Stimulated activated CD4-positive, alpha-beta T cell treated with anti-CD3 and anti-CD28 coated beads, Interleukin-2, amount 100 ng/mL, for 4 hours (primary cell): ENCODE measurements around the gene ITGAX.

ENCODE experiments used
- DNase-seq: peaks from one replicate; pipeline ENCODE4 v3.0.0-alpha.2; 2020; ENCODE audit warnings: low read depth

ITGAX gene

GRCh38 chr16:31373235-31373634, 18.3 kb downstream of the ITGAX start:
- DNase-seq, result no peak

DNA sequence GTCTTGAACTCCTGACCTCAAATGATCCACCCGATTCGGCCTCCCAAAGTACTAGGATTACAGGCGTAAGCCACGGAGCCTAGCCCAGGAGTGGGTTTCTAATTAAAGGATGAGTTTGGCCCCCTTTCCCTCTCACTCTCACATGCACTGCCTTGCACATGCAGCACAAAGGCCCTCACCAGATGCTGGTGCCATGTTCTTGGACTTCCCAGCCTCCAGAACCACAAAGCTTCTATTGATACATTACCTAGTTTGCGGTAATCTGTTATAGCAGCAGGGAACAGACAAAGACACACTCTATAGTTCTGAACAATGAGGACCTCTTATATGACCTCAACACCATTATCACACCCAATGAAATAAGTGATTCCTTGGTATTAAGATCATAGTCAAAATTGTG, 20.3 kb downstream of the ITGAX start:
- no peak for DNase-seq

DNA sequence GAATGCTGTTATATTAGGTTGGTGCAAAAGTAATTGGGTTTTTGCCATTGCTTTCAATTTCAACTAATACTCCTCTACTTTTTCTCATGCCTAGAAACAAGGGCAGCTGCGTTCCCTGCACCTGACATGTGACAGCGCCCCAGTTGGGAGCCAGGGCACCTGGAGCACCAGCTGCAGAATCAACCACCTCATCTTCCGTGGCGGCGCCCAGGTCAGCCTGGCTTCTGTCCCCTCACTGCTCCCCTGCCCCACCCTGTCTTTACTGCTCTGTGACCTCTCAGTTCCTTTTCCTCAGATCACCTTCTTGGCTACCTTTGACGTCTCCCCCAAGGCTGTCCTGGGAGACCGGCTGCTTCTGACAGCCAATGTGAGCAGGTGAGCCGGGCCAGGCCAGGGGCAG, 21.7 kb downstream of the ITGAX start:
- no peak for DNase-seq

DNA sequence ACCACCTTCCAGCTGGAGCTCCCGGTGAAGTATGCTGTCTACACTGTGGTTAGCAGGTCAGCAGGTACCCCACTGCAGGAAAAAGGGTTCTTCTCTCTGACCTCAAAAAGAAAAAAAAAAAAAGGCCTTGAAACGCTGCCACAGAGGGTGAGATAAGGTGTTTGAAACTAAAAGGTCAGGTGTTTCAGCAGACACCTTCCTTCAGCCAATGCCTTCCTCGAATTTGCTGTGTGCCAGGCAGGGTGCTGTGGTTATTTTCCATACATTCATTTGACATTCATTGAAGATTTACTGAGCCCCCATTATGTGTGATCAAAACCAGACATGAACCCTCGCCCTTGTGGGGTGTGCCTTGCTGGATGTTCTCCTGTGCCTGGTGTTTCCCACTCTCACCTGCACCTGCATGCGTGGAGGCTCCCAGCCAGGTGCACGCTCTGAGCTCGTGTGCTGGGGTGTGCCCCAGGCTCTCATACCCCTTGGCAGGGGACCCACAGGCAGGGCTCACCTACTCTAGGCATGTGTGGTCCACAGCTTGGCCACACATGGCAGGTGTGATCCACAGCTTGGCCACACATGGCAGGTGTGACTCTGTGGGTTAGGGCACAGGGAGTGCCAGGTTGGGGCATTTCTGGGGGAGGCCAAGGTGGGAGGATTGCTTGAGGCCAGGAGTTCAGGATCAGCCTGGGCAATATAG, 22.4 kb downstream of the ITGAX start:
- no peak for DNase-seq

DNA sequence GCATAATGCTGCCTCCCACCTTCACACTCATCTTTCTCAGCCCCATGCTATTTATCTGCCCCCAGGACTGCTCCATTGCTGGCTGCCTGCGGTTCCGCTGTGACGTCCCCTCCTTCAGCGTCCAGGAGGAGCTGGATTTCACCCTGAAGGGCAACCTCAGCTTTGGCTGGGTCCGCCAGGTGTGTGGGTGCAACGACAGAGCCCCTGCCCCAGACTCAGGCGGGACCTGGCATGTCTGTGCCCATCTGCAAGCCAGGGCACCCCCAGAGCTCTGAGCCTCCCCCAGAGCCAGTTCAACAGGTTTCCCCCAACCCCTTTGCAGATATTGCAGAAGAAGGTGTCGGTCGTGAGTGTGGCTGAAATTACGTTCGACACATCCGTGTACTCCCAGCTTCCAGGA, 25.2 kb downstream of the ITGAX start:
- DNase-seq, result no peak

DNA sequence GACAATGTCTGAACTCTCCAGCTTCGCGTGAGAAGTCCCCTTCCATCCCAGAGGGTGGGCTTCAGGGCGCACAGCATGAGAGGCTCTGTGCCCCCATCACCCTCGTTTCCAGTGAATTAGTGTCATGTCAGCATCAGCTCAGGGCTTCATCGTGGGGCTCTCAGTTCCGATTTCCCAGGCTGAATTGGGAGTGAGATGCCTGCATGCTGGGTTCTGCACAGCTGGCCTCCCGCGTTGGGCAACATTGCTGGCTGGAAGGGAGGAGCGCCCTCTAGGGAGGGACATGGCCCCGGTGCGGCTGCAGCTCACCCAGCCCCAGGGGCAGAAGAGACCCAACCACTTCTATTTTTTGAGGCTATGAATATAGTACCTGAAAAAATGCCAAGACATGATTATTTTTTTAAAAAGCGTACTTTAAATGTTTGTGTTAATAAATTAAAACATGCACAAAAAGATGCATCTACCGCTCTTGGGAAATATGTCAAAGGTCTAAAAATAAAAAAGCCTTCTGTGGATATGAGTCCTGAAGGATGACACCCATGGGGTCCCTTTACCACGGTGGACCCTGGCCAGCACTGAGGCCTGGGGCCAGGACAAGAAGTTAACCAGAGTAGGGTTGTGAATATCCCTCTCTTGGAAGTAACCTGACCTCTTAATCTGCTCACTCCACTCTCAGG, 27.6 kb downstream of the ITGAX start:
- DNase-seq, result peak; percentile 36

DNA sequence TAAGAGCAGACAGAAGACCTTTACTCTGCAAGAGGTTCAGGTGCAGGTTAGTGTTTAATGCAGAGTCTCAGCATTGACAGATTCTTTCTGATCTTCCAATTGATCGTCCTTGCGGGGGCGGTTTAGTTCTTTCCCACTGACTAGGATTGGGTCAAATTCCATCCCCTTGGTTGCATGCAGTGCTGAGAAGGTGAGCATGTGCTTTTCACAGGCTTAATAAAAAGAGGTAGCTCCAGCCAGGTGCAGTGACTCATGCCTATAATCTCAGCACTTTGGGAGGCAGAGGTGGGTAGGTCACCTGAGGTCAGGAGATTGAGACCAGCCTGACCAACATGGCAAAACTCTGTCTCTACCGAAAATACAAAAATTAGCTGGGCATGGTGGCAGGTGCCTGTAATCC, 30.7 kb downstream of the ITGAX start:
- no peak for DNase-seq

DNA sequence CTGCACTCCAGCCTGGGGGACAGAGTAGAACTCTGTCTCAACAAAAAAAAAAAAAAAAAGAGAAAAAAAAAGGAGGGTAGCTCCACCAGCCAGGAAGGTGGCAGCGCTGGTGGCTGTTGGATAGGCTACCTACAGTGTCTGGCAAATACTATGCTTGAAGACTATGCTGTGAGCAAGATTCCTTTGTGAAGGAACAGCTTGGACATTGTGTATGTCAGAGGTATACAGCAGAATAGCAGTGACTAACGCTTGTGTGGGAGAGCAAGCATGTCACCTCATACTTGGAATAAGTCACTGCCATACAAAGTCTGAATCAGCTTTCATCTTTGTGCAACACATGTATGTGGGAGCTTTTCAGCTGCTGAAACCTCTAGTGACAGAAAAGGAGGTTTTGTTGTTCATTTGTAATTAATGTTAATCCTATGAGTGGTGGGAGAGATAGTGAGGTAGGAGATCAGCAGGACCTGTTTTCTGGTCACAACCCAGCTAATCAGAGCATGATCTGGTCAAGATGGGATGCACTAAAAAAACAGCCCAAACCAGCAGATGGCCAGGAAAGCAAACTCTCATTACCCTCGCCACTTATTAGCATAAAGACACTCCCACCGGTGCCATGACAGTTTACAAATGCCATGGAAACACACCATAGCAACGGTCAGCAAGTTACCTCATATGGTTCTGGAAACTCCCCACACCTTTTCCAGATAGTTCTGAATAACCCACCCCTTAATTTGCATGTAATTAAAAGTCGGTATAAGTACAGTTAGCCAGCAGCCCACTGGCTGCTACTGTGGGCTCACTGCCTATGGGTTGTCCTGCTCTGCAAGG, 31.4 kb downstream of the ITGAX start:
- DNase-seq, result no peak

DNA sequence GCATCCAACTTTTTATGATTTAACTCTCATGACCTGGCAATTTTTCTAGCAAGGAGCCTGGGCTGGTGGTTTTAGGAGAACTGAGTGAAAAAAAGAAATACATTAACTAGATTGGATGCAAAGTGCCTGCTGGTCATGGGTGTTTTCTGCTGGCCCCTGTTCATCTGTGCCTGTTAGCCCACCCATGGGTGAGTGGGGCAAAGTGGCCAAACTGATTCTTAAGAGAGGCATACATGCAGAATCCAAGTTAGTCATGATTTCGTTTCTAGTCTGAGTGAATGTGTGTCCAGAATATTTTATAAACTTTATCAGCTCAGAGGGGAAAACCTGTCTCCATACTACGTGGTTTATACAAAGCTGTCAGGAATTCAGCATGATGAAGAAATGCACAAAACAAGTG, 33.6 kb downstream of the ITGAX start:
- no peak for DNase-seq

DNA sequence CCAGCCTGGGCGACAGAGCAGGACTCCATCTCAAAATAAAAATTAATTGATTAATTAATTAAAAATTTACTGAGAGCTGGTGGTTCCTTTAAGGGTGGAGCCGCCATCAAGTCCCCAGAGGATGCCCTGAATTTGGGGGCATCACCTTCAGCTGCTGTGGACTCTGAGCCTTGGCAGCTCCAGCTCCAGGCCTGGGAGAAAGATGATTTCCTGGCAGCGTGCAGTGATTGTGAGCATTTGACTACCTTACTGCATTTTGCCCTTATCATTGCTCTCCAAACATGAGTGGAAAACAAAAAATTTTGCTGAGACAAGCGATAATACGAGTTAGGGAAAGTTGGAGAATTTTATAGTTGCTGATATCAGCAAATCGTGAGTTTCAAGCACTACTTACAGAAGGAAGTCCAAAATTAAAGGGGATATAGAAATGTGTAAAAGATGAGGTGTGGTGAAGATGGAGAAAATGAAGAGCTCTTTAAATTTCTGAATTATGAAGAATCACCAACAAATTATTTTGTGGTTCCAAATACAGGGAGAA, 35.6 kb downstream of the ITGAX start:
- no peak for DNase-seq

GRCh38 chr16:31393056-31393455, 38.1 kb downstream of the ITGAX start, which contains the start of gene ITGAD:
Gene ITGAD (plus strand): TSS chr16:31393335. CDS start chr16:31393361, 26 bp downstream.
- no peak for DNase-seq

DNA sequence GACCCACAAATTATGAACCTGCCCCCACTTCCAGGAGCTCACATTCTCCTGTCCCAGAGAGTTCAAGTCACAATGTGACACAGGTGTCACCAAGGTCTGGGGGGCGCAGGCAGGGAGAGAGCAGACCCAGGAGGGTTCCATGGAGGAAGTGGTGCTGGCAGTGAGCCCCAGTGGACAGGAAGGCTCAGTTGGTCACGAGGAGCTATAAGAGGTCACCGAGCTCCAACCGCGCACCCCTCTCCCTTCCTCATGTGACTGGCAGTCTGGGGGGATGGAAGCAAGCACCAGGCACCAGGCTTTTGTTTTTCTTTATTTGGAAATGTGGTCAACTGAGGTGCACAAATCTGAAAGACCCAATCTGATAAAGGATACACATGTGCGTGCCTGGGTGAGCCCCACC, 40.7 kb downstream of the ITGAX start:
- DNase-seq, result no peak

GRCh38 chr16:31397096-31397660, 42.2 kb downstream of the ITGAX start:
- DNase-seq, result no peak

DNA sequence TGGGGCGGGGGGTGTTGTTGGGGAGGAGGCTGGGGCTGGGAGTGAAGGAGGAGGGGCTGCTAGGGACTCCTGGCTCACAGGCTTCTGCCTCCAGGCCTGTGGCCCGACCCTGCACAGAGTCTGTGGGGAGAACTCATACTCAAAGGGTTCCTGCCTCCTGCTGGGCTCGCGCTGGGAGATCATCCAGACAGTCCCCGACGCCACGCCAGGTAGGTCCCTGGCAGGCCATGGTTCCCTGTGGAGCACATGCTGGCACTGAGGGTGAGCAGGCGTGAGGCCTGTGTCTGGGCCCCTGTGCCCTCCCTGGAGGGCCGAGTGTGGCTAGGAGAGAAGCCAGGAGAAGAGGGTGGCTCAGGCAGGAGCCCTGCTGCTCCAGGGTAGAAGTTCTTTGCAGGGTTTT, 42.7 kb downstream of the ITGAX start:
- DNase-seq, result no peak

DNA sequence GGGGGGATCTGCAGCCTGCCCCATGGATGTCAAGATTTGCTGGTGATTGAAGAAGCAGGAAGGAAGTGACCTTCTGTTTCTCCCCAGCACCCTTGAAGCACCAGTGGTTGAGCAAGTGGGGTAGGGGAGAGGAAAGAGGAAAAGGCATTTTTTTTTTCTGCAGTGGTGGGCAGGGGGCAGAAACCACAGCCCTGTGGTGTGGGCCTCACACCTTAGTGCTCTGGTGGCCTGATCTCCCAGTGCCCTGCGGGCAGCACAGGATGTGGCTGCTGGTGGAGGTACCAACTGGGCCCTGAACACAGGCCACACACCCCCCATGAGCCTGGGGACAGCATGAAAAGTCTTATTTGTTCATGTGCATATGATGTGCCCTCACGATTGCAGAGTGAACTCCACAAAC, 45.2 kb downstream of the ITGAX start:
- DNase-seq, result no peak

DNA sequence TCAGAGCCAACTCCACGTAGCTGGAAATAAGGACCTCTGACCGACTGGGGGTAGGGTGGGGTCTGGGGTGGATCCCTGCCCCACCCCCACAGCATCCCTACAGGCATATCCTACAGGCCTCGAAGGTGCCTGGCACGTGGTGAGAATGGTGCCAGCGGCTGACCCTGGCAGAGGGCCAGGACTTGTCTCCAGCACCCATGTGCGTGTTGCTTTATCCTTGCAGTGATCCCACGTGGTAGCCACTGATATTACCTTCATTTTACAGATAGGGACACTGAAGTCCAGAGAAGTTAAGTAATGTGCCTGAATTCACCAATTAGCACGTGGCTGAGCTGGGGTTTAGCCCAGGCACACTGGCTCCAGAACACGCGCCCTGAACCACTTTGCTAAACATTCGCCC, 46.5 kb downstream of the ITGAX start:
- DNase-seq, result no peak

GRCh38 chr16:31402687-31403086, 47.7 kb downstream of the ITGAX start:
- no peak for DNase-seq

- DNase-seq, result no peak
Observed at GRCh38 chr16:31403590-31404352, 48.8 kb downstream of the ITGAX start.

DNA sequence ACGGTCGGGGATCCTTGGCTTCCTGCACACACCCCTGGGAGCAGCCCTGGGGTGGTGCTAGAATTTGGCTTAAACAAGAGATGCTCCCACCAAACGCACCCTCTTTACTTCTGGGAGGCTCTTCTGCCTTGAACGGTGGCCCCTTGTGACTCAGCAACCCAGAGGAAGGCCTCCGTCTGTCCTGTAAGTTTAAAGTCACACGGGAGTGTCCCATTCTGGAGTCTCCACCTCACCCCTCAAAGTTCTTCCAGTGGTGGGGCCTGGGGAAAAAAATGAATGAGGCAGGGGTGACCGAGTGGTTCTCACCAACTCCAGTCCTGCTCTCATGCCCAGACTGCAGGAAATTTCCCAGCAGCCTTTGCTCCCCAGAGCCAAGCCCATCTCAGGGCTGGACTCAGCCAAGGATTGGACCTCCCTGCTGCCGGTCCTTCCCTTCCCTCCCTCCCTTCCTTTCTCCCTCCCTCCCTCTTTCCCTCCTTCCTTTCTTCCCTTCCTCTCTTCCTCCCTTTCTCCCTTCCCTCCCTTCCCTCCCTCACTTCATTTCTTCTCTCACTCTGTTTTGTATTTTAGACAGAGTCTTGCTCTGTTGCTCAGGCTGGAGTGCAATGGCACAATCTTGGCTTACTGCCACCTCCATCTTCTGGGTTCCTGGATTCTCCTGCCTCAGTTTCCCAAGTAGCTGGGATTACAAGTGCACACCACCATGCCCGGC, 49.5 kb downstream of the ITGAX start:
- no peak for DNase-seq

DNA sequence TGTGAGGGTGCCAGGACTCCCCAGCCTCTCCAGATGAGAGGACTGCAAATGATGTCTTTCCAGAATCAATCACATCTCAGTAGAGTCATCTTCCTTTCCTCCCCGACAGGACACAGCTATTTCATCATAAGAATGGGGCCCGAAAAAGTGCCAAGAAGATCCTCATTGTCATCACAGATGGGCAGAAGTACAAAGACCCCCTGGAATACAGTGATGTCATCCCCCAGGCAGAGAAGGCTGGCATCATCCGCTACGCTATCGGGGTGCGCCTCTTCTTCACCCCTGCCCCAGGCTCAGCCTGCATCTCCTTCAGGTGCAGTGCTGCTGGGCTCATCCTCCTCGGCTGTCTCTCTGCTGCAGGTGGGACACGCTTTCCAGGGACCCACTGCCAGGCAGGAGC, 52.4 kb downstream of the ITGAX start:
- no peak for DNase-seq

DNA sequence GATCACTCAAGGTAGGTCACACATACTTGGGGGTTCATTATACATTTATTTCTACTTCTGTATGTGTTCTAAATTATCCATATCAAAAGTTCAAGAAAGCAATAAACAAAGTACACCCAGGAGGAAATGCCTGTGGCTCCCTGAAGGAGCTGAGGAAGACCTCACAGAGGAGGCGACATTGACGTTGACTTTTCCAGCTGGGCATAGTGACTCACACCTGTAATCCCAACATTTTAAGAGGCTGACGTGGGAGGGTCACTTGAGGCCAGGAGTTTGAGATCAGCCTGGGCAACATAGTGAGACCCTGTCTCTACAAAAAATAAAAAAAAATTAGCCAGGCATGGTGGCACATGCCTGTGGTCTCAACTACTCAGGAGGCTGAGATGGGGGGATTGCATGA, 54.5 kb downstream of the ITGAX start:
- DNase-seq, result no peak
